Measurements from ENCODE around the gene ZSWIM8.

Gene ZSWIM8

DNA sequence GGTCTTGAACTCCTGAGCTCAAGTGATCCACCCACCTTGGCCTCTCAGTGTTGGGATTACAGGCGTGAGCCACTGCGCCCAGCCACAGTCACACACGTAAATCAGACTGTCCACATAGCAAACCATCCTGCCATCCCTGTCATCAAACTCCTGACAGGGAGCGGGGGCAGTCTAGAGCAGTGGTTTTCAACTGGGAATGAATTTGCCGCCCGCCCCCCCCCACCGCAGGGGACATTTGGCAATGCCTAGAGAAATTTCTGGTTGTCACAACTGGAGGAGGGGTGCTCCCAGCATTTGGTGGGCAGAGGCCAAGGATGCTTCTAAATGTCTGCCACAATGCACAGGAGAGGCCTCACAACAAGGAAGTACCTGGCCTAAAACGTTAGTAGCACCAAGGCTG is 64.8 kb downstream of the ZSWIM8 start:
- no peak for DNase-seq

DNA sequence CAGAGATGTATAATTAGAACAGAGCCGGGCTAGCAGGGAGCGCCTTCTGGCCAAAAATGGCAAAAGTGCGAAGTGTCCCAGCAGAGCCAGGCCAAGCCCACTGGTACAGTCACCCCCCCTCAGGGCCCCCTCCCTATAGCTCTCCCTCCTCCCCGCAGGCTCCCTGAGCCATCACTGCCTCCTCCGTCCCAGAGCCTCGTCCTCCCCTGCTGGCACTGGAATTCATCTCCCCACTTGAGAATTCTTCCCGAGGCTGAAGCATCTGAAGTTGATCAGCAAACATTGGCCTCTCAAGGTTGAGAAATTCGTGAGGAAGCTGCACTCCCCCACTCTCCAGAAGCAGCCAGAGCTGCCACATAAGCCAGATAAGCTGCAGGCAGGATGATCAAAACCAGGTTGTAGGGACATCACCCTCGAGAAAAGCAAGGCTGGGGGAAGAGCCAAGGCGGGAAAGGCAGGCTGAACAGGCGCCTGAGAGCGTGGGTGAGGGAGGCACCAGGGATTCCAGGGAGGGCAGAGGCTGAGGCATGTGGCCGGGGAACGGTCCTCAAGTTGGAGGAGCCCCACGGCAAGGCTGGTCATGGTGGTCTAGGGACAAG is 65.6 kb downstream of the ZSWIM8 start:
- no peak for DNase-seq

All from NCI-H1436 treated with DMSO at 0.1 percent for 48 hours (cell line).